ENCODE data around the gene GARS1.
"Not testable (repeated sequence)": the region's sequence is repeated elsewhere in the genome, so short reads cannot be mapped to it uniquely, and the experiment has no call there.

GARS1 gene, protein sequence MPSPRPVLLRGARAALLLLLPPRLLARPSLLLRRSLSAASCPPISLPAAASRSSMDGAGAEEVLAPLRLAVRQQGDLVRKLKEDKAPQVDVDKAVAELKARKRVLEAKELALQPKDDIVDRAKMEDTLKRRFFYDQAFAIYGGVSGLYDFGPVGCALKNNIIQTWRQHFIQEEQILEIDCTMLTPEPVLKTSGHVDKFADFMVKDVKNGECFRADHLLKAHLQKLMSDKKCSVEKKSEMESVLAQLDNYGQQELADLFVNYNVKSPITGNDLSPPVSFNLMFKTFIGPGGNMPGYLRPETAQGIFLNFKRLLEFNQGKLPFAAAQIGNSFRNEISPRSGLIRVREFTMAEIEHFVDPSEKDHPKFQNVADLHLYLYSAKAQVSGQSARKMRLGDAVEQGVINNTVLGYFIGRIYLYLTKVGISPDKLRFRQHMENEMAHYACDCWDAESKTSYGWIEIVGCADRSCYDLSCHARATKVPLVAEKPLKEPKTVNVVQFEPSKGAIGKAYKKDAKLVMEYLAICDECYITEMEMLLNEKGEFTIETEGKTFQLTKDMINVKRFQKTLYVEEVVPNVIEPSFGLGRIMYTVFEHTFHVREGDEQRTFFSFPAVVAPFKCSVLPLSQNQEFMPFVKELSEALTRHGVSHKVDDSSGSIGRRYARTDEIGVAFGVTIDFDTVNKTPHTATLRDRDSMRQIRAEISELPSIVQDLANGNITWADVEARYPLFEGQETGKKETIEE

DNA sequence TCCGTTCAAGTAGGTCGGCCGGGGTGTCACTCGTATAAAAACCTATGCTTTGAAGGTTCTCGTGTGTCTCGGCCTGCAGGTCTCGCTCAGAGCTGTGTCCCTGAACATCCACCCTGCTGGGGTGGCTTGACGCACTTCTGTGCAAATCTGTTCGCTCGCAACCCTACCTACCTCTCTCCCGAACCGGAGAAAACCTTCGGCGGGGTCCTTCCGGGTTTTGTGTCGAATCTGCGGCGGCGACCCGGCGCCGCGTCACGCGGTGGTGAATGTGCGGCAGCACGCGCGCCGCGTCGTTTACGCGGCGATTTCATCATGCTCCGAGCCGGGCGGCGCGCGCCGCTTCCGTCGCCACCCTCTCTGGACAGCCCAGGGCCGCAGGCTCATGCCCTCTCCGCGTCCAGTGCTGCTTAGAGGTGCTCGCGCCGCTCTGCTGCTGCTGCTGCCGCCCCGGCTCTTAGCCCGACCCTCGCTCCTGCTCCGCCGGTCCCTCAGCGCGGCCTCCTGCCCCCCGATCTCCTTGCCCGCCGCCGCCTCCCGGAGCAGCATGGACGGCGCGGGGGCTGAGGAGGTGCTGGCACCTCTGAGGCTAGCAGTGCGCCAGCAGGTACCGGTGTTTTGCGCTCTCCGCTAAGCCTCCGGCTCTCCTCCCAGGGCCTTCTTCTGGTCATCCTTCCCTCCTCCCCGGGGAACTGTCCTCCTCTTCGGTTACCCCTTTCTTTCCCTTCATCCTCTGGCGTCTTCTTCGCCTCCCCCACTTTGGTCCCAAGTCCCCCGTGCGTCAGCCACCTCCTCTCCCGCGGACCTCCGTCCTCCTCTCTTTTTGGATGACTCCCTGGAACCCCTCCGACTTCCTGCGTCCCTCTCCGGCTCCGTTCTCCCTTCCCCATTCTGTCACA is at the start of gene GARS1:
GARS1 (plus strand) TSS at position 339 of the 896 bp plus-strand sequence; CDS start at position 383, 44 bp downstream.
- DNase-seq (ENCODE audit: low read depth): peak; percentile 65

DNA sequence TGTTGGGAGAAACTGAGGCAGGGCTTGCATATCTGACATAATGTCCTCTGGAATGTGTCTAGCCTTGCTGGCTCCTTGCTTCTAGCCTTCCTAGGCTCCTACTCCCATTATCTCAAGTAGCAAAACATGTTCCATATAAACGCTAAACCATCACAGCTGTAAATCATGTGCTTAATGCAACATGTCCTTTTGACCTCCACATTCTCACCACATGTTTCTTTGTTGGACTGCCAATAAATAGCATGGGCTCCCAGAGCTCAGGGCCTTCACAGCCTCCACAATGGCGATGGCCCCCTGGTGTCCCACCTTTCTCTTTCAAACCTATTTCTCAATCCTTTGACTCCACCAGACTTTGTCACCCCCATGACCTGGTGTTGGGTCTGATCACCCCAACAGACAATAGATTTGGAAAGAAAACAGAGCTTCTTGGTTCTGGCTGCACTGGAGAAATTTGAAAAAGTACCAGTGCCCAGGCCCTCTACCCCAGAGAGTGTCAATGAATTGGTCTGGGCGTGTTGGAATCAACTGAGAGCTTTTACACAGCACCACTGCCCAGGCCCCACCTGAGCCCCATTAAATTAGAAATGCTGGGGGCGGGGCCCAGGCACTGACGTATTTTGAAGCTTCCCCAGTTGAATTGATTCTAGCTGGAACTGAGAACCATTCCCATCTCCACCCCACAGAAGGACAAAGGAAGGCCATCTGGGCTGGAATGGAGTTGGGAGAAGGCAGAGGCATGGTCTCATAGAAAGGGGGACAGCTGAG is 48.7 kb upstream of the GARS1 start:
- no peak for DNase-seq (ENCODE audit: low read depth)

- no peak for DNase-seq (ENCODE audit: low read depth)
Observed at GRCh38 chr7:30546596-30546995, 48.1 kb upstream of the GARS1 start.

- no peak for DNase-seq (ENCODE audit: low read depth)
Observed at GRCh38 chr7:30548845-30549244, 45.8 kb upstream of the GARS1 start.

DNA sequence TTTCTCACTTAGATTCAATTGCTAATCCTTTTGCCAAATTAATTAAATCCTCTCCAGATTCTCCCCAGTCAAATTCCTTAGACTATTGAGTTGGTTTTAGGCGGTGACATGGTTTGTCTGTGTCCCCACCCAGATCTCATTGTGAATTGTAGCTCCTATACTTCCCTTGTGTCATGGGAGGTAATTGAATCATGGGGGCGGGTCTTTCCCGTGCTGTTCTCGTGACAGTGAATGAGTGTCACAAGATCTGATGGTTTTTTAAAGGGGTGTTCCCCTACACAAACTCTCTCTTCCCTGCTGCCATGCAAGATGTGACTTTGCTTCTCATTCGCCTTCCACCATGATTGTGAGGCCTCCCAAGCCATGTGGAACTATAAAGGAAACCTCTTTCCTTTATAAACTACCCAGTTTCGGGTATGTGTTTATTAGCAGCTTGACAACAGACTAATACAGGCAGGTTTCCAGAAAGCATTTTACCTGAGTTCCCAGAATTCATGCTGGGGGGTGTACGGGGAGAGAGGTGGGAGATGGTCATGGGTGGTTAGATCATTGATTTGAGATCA is 44.7 kb upstream of the GARS1 start:
- DNase-seq (ENCODE audit: low read depth): no peak

- DNase-seq (ENCODE audit: low read depth): no peak
Observed at GRCh38 chr7:30552330-30552729, 42.3 kb upstream of the GARS1 start.

DNA sequence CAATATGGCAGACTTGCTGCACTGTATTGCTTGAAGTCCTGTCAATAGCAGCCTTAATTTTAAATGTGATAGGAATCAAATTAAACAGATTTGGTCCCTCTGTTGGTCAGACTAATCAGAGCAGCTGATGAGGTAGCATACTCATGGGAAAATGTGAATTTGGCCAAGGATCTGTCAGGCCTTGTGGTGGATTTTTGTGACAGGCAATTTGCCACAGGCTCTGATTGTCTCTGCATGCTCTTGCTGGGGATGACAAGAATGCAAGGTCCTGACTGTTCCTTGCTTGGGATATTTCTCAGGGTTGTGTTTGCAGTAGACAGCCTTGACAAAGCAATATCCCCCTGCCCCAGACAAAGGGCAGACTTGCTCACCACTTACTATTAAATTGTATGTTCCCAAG is 41.5 kb upstream of the GARS1 start:
- no peak for DNase-seq (ENCODE audit: low read depth)

- DNase-seq (ENCODE audit: low read depth): no peak
Observed at GRCh38 chr7:30553546-30553945, 41.1 kb upstream of the GARS1 start.

DNA sequence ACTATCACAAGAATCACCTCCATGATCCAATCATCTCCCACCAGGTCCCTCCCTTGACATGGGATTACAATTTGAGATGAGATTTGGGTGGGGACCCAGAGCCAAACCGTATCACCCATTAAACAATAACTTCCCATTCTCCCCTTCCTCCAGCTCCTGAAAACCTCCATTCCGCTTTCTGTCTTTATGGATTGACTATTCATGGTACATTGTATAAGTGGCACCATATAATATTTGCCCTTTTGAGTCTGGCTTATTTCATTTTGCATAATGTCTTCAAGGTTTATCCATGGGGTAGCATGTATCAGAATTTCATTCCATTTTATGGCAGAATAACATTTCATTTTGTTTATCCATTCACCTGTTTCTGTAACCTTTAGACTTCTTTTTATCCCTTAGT is 39.2 kb upstream of the GARS1 start:
- no peak for DNase-seq (ENCODE audit: low read depth)

DNA sequence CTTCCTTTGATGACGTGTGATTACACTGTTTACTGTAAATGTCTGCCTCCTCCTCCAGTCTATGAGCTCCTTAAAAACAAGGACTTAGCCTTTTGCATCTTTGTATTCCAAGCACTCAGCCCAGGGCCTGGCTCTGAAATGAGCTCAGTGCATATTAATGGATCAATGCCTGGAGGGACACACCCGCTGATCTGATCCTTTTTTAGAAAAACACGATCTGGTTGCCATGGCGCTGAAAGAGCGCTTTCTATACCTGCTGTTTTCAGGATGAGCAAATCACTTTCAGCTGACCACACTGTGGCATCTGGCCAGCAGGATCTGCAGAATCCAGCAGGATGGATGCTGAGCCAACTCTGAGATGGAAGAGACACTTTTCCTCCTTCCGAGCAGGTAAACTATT is 37.8 kb upstream of the GARS1 start:
- no peak for DNase-seq (ENCODE audit: low read depth)

DNA sequence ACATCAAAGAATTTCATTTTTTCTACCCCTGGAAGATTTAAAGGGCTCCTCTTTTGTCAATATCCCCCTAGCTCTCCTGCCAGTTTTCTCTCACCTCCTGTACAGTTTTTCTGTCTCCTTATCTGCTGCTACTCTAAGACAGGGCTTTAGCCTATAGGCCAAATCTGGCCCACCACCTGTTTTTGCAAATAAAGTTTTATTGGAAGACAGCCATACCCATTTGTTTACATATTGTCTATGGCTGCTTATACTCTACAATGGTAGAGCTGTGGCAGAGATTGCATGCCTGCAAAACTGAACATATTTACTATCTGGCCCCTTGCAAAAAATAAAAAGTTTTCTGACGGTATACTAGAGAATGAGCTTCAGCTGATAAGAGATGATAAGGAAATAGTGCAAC is 37.4 kb upstream of the GARS1 start:
- DNase-seq (ENCODE audit: low read depth): no peak

- DNase-seq (ENCODE audit: low read depth): no peak
Observed at GRCh38 chr7:30559611-30560010, 35.1 kb upstream of the GARS1 start.

- no peak for DNase-seq (ENCODE audit: low read depth)
Observed at GRCh38 chr7:30561389-30561788, 33.3 kb upstream of the GARS1 start.

- no peak for DNase-seq (ENCODE audit: low read depth)
Observed at GRCh38 chr7:30562498-30562897, 32.2 kb upstream of the GARS1 start.

DNA sequence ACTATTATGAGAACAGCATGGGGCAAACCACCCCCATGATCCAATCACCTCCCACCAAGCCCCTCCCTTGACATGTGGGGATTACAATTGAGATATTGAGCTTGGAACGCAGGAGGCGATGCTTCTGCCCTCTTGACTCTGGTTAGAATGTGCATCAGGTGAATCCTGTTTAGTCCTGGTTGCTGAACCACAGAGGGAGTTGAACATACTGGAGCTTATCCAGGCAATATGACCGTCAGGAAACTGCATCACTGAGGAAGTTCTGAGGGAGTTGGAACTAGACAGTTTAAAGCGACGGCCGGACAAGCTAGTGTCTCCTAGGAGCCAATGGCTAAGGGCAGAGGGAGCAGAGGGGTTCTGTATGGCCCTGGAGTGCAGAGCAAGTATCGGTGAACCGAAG is 31.8 kb upstream of the GARS1 start:
- DNase-seq (ENCODE audit: low read depth): no peak

GRCh38 chr7:30563326-30563942 is 31.2 kb upstream of the GARS1 start:
- no peak for DNase-seq (ENCODE audit: low read depth)

- no peak for DNase-seq (ENCODE audit: low read depth)
Observed at GRCh38 chr7:30564243-30564892, 30.3 kb upstream of the GARS1 start.

GRCh38 chr7:30566596-30566995 is 28.1 kb upstream of the GARS1 start:
- DNase-seq (ENCODE audit: low read depth): no peak

DNA sequence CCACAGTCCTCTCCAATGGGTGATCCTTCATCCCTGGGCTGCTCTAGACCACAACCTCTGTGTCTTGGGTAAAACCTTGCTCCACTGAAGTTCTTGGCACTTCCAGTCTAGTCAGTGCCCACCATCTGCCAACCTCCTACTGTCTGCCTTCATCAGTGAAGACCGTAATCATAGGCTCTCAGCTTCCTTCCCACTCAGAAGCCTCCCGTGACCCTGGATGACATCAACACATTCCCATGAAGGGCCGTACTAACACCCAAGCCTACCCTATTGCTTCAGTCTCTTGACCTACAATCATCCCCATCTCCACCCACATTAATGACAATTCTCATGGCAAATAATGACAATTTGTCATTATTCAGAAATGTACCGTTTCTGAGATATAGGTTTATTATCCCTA is 27.6 kb upstream of the GARS1 start:
- DNase-seq (ENCODE audit: low read depth): no peak

- DNase-seq (ENCODE audit: low read depth): not testable (repeated sequence)
Observed at GRCh38 chr7:30570238-30570637, 24.4 kb upstream of the GARS1 start.
